Right lung (tissue), 5 donors: ENCODE measurements around the gene HEPHL1. TPM values are rescaled to one million over a fixed set of nuclear protein-coding genes. Genes with fewer than 3 reads are reported as not detected.

Source experiments
- DNase-seq, 2 donors: peaks; one replicate each; pipeline ENCODE4 v3.0.0-alpha.2; 2013
- polyA plus RNA-seq, 5 donors: library from polyadenylated mRNA; unstranded; fragments of 120-200 nt; gene quantifications; one replicate each; pipeline versions ENCODE4 v1.2.1 to v1.2.3, GENCODE V29; 2013; ENCODE audit warnings: inconsistent platforms in 1 of 5, low replicate concordance in 1 of 5; ENCODE audit not compliant: insufficient read length in 5 of 5, insufficient read depth in 1 of 5

Gene HEPHL1
- polyA plus RNA-seq, 5 donors = 0.06 to 0.20 (median 0.19) TPM; not detected in 2

- peak; percentile 52 to 68 for DNase-seq
These were observed 109.3 kb downstream of the HEPHL1 start for GRCh38 chr11:94130298-94131046.

GRCh38 chr11:94131047-94131717, 110.0 kb downstream of the HEPHL1 start:
- DNase-seq = no peak

- peak; percentile 73 to 74 for DNase-seq
These were observed 110.6 kb downstream of the HEPHL1 start for GRCh38 chr11:94131718-94132115.

- peak; percentile 44 to 57 for DNase-seq
These were observed 111.0 kb downstream of the HEPHL1 start for GRCh38 chr11:94132152-94132558.

- no peak for DNase-seq
These were observed 111.8 kb downstream of the HEPHL1 start for GRCh38 chr11:94132823-94133408.

GRCh38 chr11:94133752-94134151, 112.6 kb downstream of the HEPHL1 start:
- DNase-seq = no peak

- no peak for DNase-seq
These were observed 113.7 kb downstream of the HEPHL1 start for GRCh38 chr11:94134651-94135512.

GRCh38 chr11:94139416-94139815, 118.3 kb downstream of the HEPHL1 start:
- DNase-seq = no peak

GRCh38 chr11:94140154-94140655, 119.1 kb downstream of the HEPHL1 start:
- no peak for DNase-seq

GRCh38 chr11:94141511-94142307, 120.6 kb downstream of the HEPHL1 start:
- no peak for DNase-seq

- DNase-seq = no peak
These were observed 121.4 kb downstream of the HEPHL1 start for GRCh38 chr11:94142308-94143281.

- no peak for DNase-seq
These were observed 123.1 kb downstream of the HEPHL1 start for GRCh38 chr11:94144216-94144615.

GRCh38 chr11:94144664-94145063, 123.5 kb downstream of the HEPHL1 start:
- no peak for DNase-seq

GRCh38 chr11:94145431-94145830, 124.3 kb downstream of the HEPHL1 start:
- DNase-seq = no peak

GRCh38 chr11:94145916-94146315, 124.8 kb downstream of the HEPHL1 start:
- no peak for DNase-seq

- no peak for DNase-seq
These were observed 126.3 kb downstream of the HEPHL1 start for GRCh38 chr11:94147433-94147845.

GRCh38 chr11:94148189-94148588, 127.0 kb downstream of the HEPHL1 start:
- no peak for DNase-seq

GRCh38 chr11:94149431-94150017, 128.4 kb downstream of the HEPHL1 start:
- DNase-seq = no peak

- no peak for DNase-seq
These were observed 128.9 kb downstream of the HEPHL1 start for GRCh38 chr11:94150056-94150455.
